Heart left ventricle (tissue), 16 donors: ENCODE results near the gene DMWD. TPM values are rescaled to one million over a fixed set of nuclear protein-coding genes. Genes with fewer than 3 reads are reported as not detected.

Experiments
- ATAC-seq, 4 donors: fragments of 200-7000 bp; cut with Tn5 transposase; one replicate each; pipeline ENCODE4 v1.9.1; 2020 to 2022; ENCODE audit warnings: moderate library complexity in 4 of 4, mild to moderate bottlenecking in 3 of 4, moderate number of reproducible peaks in 1 of 4
- DNase-seq, 5 donors: peaks; one replicate each; pipeline ENCODE4 v3.0.0-alpha.2; 2020
- H3K27ac ChIP-seq, 12 donors: fragments of 200-600 bp; sonication (generic) in 4 of 12; one replicate each; pipeline versions ENCODE4 v1.5.0 to v1.8.0; 2016 to 2022; ENCODE audit warnings: mild to moderate bottlenecking in 2 of 12
- H3K27me3 ChIP-seq, 9 donors: fragments of 200-600 bp; sonication (generic) in 2 of 9; one replicate each; pipeline versions ENCODE4 v1.5.1 to v1.8.0; 2016 to 2022; ENCODE audit warnings: mild to moderate bottlenecking in 3 of 9
- H3K36me3 ChIP-seq, 9 donors: fragments of 200-600 bp; sonication (generic) in 2 of 9; one replicate each; pipeline versions ENCODE4 v1.5.0 to v1.8.0; 2018 to 2022; ENCODE audit warnings: mild to moderate bottlenecking in 2 of 9
- H3K4me1 ChIP-seq, 12 donors: fragments of 200-600 bp; sonication (generic) in 4 of 12; one replicate each; pipeline versions ENCODE4 v1.5.0 to v1.8.0; 2016 to 2022; ENCODE audit warnings: mild to moderate bottlenecking in 3 of 12
- H3K4me3 ChIP-seq, 12 donors: fragments of 200-600 bp; sonication (generic) in 4 of 12; one replicate each; pipeline versions ENCODE4 v1.5.0 to v1.8.0; 2017 to 2022; ENCODE audit warnings: mild to moderate bottlenecking in 9 of 12, moderate library complexity in 4 of 12
- H3K9me3 ChIP-seq, 12 donors: fragments of 200-600 bp; sonication (generic) in 4 of 12; one replicate each; pipeline versions ENCODE4 v1.5.0 to v1.8.0; 2016 to 2022; ENCODE audit warnings: mild to moderate bottlenecking in 1 of 12
- POLR2A ChIP-seq, 2 donors: fragments of 450-650 bp; IDR thresholded peaks; one replicate each; pipeline ENCODE4 v1.6.1; 2017; ENCODE audit warnings: antibody characterized with exemption in 2 of 2, mild to moderate bottlenecking in 2 of 2, moderate library complexity in 2 of 2
- WGBS, 4 donors: extraction: QIAGEN DNeasy Blood & Tissue Kit in 2 of 4; methylation state at CpG; one replicate each; pipeline versions ENCODE4 v1.1.5 to v1.1.7; 2013 to 2018; 5-methylcytosine and 5-hydroxymethylcytosine counted together
- intact Hi-C, 10 donors: fragments of 100-400 bp; cut with DNase I; formaldehyde crosslinking; loops; one replicate each; pipeline versions ENCODE4 v1.11.1 to v1.14.2; 2022
- polyA plus RNA-seq, 2 donors: library from polyadenylated mRNA; stranded (reverse); fragments of 200-250 nt; gene quantifications; one replicate each; pipeline ENCODE4 v1.2.3, GENCODE V29; 2013
- total RNA-seq, 9 donors: library from RNA; depleted of rRNA in 2 of 9; stranded (reverse); fragments of >200 nt in 2 of 9; fragmentation: NEBNext Ultra II Directional in 3 of 9; extraction: Animal tissue kit (Norgen Biotek cat#: 25700) in 3 of 9; gene quantifications; one replicate each; pipeline versions ENCODE4 v1.1.0 to v1.2.4, GENCODE V29; 2016 to 2023
- TF ChIP-seq, protein P1 (sequence below), 12 donors: fragments of 200-600 bp; sonication (generic) in 4 of 12; IDR thresholded peaks; one replicate each; pipeline versions ENCODE4 v1.5.0 to v1.8.0; 2018 to 2022; ENCODE audit warnings: antibody characterized with exemption in 12 of 12, mild to moderate bottlenecking in 5 of 12
- donor health status: ischemic (EF 13 %, LVEDD 7.1; RV severe dilation, severe dysfunction).
- donor health status: healthy with polysubstance abuse.
- donor health status: DM: no; HTN: yes; CAD: no.
- donor health status: DM: no; HTN: no; CAD: no.
- donor health status: ischemic (EF 25% LVEDD 6.9; RV normal size, moderate dysfunction).
- donor health status: ischemic (EF 25% LVEDD 5.7; RV mildly dilated, moderate dysfunction).
- donor health status: healthy.
- donor health status: DM: yes; HTN: yes; CAD: no.
- donor health status: ischemic (EF 35%, LVEDD 5.7; RV mildly dilated, moderate dysfunction).
- donor health status: nonischemic (EF 11% LVEDD 7.7; RV severe dilation, severe dysfunction).
- donor health status: DM: yes; HTN: yes; CAD: no.
- donor health status: PGD.
- donor health status: ischemic (EF 29% LVEDD 5.4; RV normal size, mild dysfunction).
- donor health status: nonischemic (EF 23%, LVEDD 6.1; RV moderate dilation, normal function).

The DMWD gene
- total and polyA plus RNA-seq, 11 donors: 41.8 to 109 (median 67.3) TPM

DNA sequence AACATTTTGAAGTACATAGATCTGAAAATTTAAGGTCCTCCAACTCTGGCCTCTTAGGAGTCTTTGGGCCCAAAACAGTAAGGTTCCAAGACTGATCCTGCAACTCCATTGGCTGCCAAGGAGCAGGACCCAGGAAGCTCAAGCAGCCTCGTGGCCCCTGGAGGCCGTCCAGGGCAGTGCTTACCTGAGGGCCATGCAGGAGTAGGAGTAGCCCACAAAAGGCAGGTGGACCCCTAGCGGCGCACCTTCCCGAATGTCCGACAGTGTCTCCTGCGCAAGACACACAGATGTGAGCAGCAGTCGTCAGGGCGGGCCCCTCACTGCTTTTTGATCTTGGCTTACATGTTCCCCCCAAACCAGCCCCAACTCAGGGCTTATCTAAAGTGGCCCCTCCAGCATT is 17.9 kb downstream of the DMWD start:
- no peak overlapping the region for H3K27ac ChIP-seq
- no peak overlapping the region for H3K4me3 ChIP-seq
- intact Hi-C loops: no loop called here
- no peak for TF ChIP-seq POLR2A (IDR thresholded peaks at IDR 0.05)
- TF ChIP-seq, protein P1, sequence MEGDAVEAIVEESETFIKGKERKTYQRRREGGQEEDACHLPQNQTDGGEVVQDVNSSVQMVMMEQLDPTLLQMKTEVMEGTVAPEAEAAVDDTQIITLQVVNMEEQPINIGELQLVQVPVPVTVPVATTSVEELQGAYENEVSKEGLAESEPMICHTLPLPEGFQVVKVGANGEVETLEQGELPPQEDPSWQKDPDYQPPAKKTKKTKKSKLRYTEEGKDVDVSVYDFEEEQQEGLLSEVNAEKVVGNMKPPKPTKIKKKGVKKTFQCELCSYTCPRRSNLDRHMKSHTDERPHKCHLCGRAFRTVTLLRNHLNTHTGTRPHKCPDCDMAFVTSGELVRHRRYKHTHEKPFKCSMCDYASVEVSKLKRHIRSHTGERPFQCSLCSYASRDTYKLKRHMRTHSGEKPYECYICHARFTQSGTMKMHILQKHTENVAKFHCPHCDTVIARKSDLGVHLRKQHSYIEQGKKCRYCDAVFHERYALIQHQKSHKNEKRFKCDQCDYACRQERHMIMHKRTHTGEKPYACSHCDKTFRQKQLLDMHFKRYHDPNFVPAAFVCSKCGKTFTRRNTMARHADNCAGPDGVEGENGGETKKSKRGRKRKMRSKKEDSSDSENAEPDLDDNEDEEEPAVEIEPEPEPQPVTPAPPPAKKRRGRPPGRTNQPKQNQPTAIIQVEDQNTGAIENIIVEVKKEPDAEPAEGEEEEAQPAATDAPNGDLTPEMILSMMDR (IDR thresholded peaks at IDR 0.05): no peak
- ATAC-seq (no peak), DNase-seq (no peak)
- peaks cover 0 to 73% (median 55%) of the 10 kb centered on the region in 9 donors for H3K36me3 ChIP-seq
- H3K27me3 ChIP-seq: peaks cover 0 to 61% (median 0%) of the 10 kb centered on the region in 9 donors
- H3K9me3 ChIP-seq: no peaks in the 10 kb centered on the region
- H3K4me1 ChIP-seq: peaks cover 0 to 31% (median 13%) of the 10 kb centered on the region in 12 donors
- WGBS, 4 donors: 82 to 92% (median 88%) methylated on average over 9 of the region's 9 CpGs

DNA sequence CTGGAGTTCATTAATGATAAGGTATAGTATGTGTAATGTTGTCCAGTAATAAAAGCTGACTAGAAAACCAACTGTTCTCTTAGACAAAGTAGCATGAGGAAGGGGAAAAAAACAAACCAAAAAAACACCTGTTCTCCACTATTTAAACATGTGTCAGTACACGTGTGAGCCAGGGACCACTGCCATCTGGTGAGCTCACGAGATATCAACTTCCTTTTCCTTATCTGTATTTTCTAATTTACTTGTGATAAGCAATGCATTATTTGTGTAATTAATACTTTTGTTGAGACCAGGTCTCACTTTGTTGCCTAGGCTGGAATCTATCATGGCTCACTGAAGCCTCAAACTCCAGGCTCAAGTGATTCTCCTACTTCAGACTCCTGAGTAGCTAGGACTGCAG is 19.3 kb downstream of the DMWD start:
- no peak overlapping the region for H3K27ac ChIP-seq
- TF ChIP-seq POLR2A (IDR thresholded peaks at IDR 0.05): no peak
- TF ChIP-seq, protein P1 (IDR thresholded peaks at IDR 0.05): no peak
- H3K4me1 ChIP-seq: peaks cover 0 to 25% (median 8%) of the 10 kb centered on the region in 12 donors
- DNase-seq (no peak), ATAC-seq (no peak)
- intact Hi-C loops: loop anchor here in 1 of 10 donors (2.0 kb wide), 1 partner anchor 25 kb away; no protein-coding TSS in a partner anchor
- peaks cover 0 to 49% (median 0%) of the 10 kb centered on the region in 9 donors for H3K27me3 ChIP-seq
- no peaks in the 10 kb centered on the region for H3K9me3 ChIP-seq
- 5 to 19% (median 12%) methylated on average over 2 of the region's 2 CpGs for WGBS, 4 donors
- peaks cover 0 to 63% (median 47%) of the 10 kb centered on the region in 9 donors for H3K36me3 ChIP-seq
- H3K4me3 ChIP-seq: no peak overlapping the region

DNA sequence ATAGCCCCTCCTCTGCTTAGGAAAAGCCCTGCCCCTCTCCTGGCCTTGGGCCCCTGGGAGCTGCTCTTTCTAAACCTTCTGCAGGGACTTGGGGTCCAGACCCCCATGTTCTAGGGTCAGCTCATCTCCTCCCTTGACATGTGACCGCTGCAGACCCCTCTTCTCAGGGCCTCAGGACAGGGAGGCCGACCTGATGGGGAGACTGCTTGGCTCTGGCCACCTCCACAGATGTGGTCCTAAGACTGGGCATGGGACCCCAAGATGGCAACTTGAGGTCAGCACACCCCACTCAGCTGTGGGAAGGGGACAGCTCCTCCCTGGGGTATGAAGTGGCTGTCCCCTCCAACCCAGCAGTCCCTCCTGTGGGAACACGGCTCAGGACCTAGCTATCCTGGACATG is 19.7 kb downstream of the DMWD start:
- 84 to 89% (median 87%) methylated on average over 3 of the region's 3 CpGs for WGBS, 4 donors
- H3K4me3 ChIP-seq: no peak overlapping the region
- H3K27me3 ChIP-seq: peaks cover 0 to 49% (median 0%) of the 10 kb centered on the region in 9 donors
- no peak for TF ChIP-seq POLR2A (IDR thresholded peaks at IDR 0.05)
- TF ChIP-seq, protein P1 (IDR thresholded peaks at IDR 0.05): no peak
- H3K27ac ChIP-seq: no peak overlapping the region
- H3K4me1 ChIP-seq: peaks cover 0 to 27% (median 8%) of the 10 kb centered on the region in 12 donors
- peaks cover 0 to 58% (median 42%) of the 10 kb centered on the region in 9 donors for H3K36me3 ChIP-seq
- DNase-seq: no peak
- no peak for ATAC-seq
- intact Hi-C loops: loop anchor here in 1 of 10 donors (2.0 kb wide), 1 partner anchor 26 kb away; no protein-coding TSS in a partner anchor
- H3K9me3 ChIP-seq: no peaks in the 10 kb centered on the region

DNA sequence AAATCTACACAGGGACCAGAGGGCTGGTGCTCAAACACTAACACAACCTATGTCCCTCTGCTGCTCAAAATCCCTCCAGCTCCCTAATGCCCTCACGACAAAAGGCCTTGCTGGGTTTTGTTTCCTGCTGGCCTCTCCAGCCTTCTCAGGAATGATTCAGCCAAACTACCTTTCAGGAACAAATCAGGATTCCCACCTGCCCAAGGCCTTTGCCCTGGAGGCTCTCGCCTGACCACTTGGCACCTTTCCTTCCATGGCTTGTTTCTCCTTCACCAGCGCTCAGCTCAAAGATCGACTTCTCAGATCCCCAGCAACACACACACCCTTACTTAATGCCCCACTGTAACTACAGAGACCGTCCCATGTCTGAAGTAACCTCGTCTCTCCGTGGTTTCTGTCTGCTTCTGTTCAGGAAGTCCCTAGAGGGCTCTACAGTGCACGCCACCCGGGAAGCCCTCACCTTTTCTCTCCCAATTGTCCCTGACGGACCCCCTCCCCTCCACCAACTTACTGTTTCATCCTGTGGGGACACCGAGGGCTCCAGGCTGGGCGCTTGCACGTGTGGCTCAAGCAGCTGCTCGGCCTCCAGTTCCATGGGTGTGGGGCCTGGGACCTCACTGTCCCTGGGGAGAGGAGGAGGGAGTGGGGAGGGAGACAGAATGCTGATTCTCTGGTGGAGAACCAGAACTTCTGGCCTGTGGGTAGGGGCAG is 20.4 kb downstream of the DMWD start:
- TF ChIP-seq POLR2A (IDR thresholded peaks at IDR 0.05): no peak
- TF ChIP-seq, protein P1 (IDR thresholded peaks at IDR 0.05): no peak
- ATAC-seq (no peak), DNase-seq (no peak)
- H3K27me3 ChIP-seq: peaks cover 0 to 49% (median 0%) of the 10 kb centered on the region in 9 donors
- no peak overlapping the region for H3K4me3 ChIP-seq
- H3K36me3 ChIP-seq: peaks cover 0 to 52% (median 36%) of the 10 kb centered on the region in 9 donors
- 75 to 79% (median 77%) methylated on average over 14 of the region's 14 CpGs for WGBS, 4 donors
- no peaks in the 10 kb centered on the region for H3K9me3 ChIP-seq
- H3K27ac ChIP-seq: peak overlapping the region in 2 of 12 donors; percentile 17 to 98
- peaks cover 0 to 34% (median 8%) of the 10 kb centered on the region in 12 donors for H3K4me1 ChIP-seq
- intact Hi-C loops: loop anchor here in 1 of 10 donors (2.0 kb wide), 1 partner anchor 27 kb away; no protein-coding TSS in a partner anchor
